NT2/D1 (cell line): ENCODE results near the gene RNF217.

Experiments used
- DNase-seq: peaks from one replicate; pipeline ENCODE4 v3.0.0-alpha.2; 2011; ENCODE audit warnings: low read depth, low spot score
- H3K27me3 ChIP-seq: 2 replicates; pipeline ENCODE4 v1.6.0; 2011; ENCODE audit warnings: mild to moderate bottlenecking; ENCODE audit not compliant: insufficient read length, insufficient read depth
- H3K36me3 ChIP-seq: 2 replicates; pipeline ENCODE4 v1.6.1; 2011; ENCODE audit warnings: mild to moderate bottlenecking, low read length, mixed read lengths; ENCODE audit not compliant: insufficient read depth, insufficient read length
- H3K4me1 ChIP-seq: 2 replicates; pipeline ENCODE4 v1.5.1; 2011; ENCODE audit not compliant: insufficient read depth, insufficient read length
- H3K4me3 ChIP-seq: 2 replicates; pipeline ENCODE4 v1.5.1; 2011; ENCODE audit warnings: low read depth; ENCODE audit not compliant: insufficient read length
- H3K9ac ChIP-seq: 2 replicates; pipeline ENCODE4 v1.6.0; 2011; ENCODE audit warnings: low read depth; ENCODE audit not compliant: insufficient read length
- H3K9me3 ChIP-seq: 2 replicates; pipeline ENCODE4 v1.5.1; 2011; ENCODE audit warnings: mild to moderate bottlenecking, low read length; ENCODE audit not compliant: insufficient read depth
- SUZ12 ChIP-seq: IDR thresholded peaks from 2 replicates; pipeline ENCODE4 v1.6.1; 2011; ENCODE audit not compliant: insufficient read length, insufficient read depth; ENCODE audit errors: extremely low read depth
- YY1 ChIP-seq: IDR thresholded peaks from 2 replicates; pipeline ENCODE4 v1.6.1; 2011; ENCODE audit not compliant: insufficient read length, insufficient read depth
- ZNF274 ChIP-seq: IDR thresholded peaks from 2 replicates; pipeline ENCODE4 v1.6.1; 2011; ENCODE audit warnings: mild to moderate bottlenecking, low read depth, low read length

Gene RNF217

GRCh38 chr6:125037827-125038226, 75.6 kb downstream of the RNF217 start:
- no peaks in the 10 kb centered on the region for H3K27me3 ChIP-seq
- no peak for DNase-seq
- TF ChIP-seq YY1 (no peak), SUZ12 (no peak), ZNF274 (no peak)
- no peak overlapping the region for H3K9ac ChIP-seq
- no peaks in the 10 kb centered on the region for H3K36me3 ChIP-seq
- no peak overlapping the region for H3K4me3 ChIP-seq
- no peaks in the 10 kb centered on the region for H3K9me3 ChIP-seq
- no peaks in the 10 kb centered on the region for H3K4me1 ChIP-seq

- H3K36me3 ChIP-seq = no peaks in the 10 kb centered on the region
- TF ChIP-seq YY1 (no peak), SUZ12 (no peak), ZNF274 (no peak)
- H3K4me1 ChIP-seq = no peaks in the 10 kb centered on the region
- no peak for DNase-seq
- no peaks in the 10 kb centered on the region for H3K27me3 ChIP-seq
- H3K4me3 ChIP-seq = no peak overlapping the region
- no peak overlapping the region for H3K9ac ChIP-seq
- no peaks in the 10 kb centered on the region for H3K9me3 ChIP-seq
These were observed 76.7 kb downstream of the RNF217 start for GRCh38 chr6:125038925-125039324.

GRCh38 chr6:125041740-125042459, 79.7 kb downstream of the RNF217 start:
- no peaks in the 10 kb centered on the region for H3K27me3 ChIP-seq
- no peak for TF ChIP-seq SUZ12
- no peak for TF ChIP-seq YY1
- TF ChIP-seq ZNF274 = no peak
- no peaks in the 10 kb centered on the region for H3K4me1 ChIP-seq
- H3K9me3 ChIP-seq = no peaks in the 10 kb centered on the region
- peaks cover 3% of the 10 kb centered on the region for H3K36me3 ChIP-seq
- H3K9ac ChIP-seq = no peak overlapping the region
- no peak overlapping the region for H3K4me3 ChIP-seq
- DNase-seq = no peak

- H3K27me3 ChIP-seq = no peaks in the 10 kb centered on the region
- no peak for TF ChIP-seq ZNF274
- no peak for TF ChIP-seq YY1
- no peak for TF ChIP-seq SUZ12
- H3K4me3 ChIP-seq = no peak overlapping the region
- no peak for DNase-seq
- H3K36me3 ChIP-seq = peaks cover 3% of the 10 kb centered on the region
- H3K9me3 ChIP-seq = no peaks in the 10 kb centered on the region
- no peak overlapping the region for H3K9ac ChIP-seq
- no peaks in the 10 kb centered on the region for H3K4me1 ChIP-seq
These were observed 81.8 kb downstream of the RNF217 start for GRCh38 chr6:125044066-125044465.

GRCh38 chr6:125044667-125045066, 82.4 kb downstream of the RNF217 start:
- no peaks in the 10 kb centered on the region for H3K27me3 ChIP-seq
- no peaks in the 10 kb centered on the region for H3K4me1 ChIP-seq
- no peak overlapping the region for H3K9ac ChIP-seq
- TF ChIP-seq SUZ12 (no peak), YY1 (no peak), ZNF274 (no peak)
- peaks cover 3% of the 10 kb centered on the region for H3K36me3 ChIP-seq
- no peak for DNase-seq
- no peak overlapping the region for H3K4me3 ChIP-seq
- H3K9me3 ChIP-seq = no peaks in the 10 kb centered on the region

GRCh38 chr6:125046107-125046925, 84.1 kb downstream of the RNF217 start:
- no peak for DNase-seq
- Histone ChIP-seq H3K27me3 (no peaks in the 10 kb centered on the region), H3K9ac (no peak overlapping the region), H3K36me3 (peaks cover 3% of the 10 kb centered on the region), H3K9me3 (no peaks in the 10 kb centered on the region), H3K4me1 (no peaks in the 10 kb centered on the region), H3K4me3 (no peak overlapping the region)
- TF ChIP-seq ZNF274 (no peak), SUZ12 (no peak), YY1 (no peak)

- no peak for TF ChIP-seq YY1
- no peak for TF ChIP-seq SUZ12
- no peak for TF ChIP-seq ZNF274
- peaks cover 3% of the 10 kb centered on the region for H3K36me3 ChIP-seq
- H3K4me1 ChIP-seq = no peaks in the 10 kb centered on the region
- H3K9me3 ChIP-seq = no peaks in the 10 kb centered on the region
- no peak for DNase-seq
- H3K9ac ChIP-seq = no peak overlapping the region
- H3K27me3 ChIP-seq = no peaks in the 10 kb centered on the region
- no peak overlapping the region for H3K4me3 ChIP-seq
These were observed 86.0 kb downstream of the RNF217 start for GRCh38 chr6:125048274-125048673.
